Measurements from ENCODE around the gene HOXA10.

Gene HOXA10

DNA sequence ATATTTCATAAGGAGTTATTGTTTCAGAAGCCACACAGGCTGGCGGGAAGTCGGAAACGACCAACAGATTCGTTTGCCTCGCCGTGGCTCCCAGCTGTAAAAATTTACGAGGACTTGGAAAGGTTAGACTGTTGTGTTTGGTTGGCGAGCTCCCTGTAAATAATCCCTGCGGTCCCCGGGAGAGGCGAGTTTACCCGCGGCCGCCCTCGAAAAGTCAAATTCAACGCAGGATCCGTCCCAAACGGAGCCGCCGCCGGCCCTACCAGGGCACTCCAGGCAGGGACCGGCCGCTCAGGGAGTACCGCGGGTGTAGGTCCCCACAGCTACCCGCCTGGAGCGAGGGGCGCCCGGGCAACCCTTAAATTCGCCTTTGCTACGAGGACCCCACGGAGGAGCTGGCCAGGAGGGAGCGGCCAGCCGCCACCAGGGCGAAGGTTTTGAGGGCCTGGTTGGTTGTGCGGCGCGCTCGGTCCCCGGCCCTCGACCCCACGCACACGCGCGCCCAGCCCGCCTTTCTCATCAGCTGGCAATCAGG lies 8.1 kb downstream of the HOXA10 start:
- H3K9me3 ChIP-seq (ENCODE audit: control insufficient read depth, insufficient read depth, low read length): no peaks in the 10 kb centered on the region
- 0 out of 2 replicates have a peak, but pooled peaks cover 3% of the 10 kb centered on the region for H3K4me1 ChIP-seq (ENCODE audit: insufficient read depth, low read length)
- H3K9ac ChIP-seq (ENCODE audit: low read depth, low read length): no peak overlapping the region
- no peaks in the 10 kb centered on the region for H3K36me3 ChIP-seq (ENCODE audit: insufficient read depth, low read length)

GRCh38 chr7:27165089-27165995 lies 8.8 kb downstream of the HOXA10 start, which contains the start of gene HOXA9:
Gene HOXA9 (minus strand): TSS chr7:27165537. CDS start chr7:27165457, 80 bp downstream.
- Histone ChIP-seq H3K9ac (ENCODE audit: low read depth, low read length) (no peak within 1 kb of the TSS; the same call in 1 of the 2 replicates), H3K36me3 (ENCODE audit: insufficient read depth, low read length) (no peaks in the 10 kb centered on the region), H3K9me3 (ENCODE audit: control insufficient read depth, insufficient read depth, low read length) (no peaks in the 10 kb centered on the region), H3K4me1 (ENCODE audit: insufficient read depth, low read length) (0 out of 2 replicates have a peak, but pooled peaks cover 3% of the 10 kb centered on the region)

DNA sequence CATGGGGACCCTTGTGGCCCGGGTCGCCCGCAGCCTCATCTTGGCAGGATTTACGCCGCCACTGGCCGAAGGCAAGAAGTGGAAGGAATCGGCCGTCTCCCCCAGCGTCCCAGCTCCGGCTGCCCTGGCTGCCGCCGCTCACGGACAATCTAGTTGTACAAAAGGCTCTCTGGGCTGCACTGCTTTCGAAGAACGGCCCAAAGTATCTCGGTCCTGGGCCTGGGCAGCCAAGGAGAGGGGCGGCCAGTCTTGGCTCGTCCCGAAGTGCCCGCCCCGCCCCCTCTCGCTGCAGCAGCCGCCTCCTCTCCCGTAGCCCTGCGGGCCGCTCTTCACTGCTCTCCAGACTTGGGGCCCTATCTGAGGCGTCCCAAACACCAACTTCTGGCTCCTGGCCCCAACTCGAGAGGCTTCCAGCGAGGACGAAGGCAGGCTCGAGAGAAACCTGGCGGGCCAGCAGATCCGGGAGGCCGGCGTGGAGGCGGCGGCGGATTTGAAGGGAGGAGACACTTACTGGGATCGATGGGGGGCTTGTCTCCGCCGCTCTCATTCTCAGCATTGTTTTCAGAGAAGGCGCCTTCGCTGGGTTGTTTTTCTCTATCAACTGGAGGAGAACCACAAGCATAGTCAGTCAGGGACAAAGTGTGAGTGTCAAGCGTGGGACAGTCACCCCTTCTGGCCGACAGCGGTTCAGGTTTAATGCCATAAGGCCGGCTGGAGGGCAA lies 9.6 kb downstream of the HOXA10 start:
- no peak overlapping the region; the same call in 1 of the 2 replicates for H3K9ac ChIP-seq (ENCODE audit: low read depth, low read length)
- H3K4me1 ChIP-seq (ENCODE audit: insufficient read depth, low read length): 0 out of 2 replicates have a peak, but pooled peaks cover 3% of the 10 kb centered on the region

DNA sequence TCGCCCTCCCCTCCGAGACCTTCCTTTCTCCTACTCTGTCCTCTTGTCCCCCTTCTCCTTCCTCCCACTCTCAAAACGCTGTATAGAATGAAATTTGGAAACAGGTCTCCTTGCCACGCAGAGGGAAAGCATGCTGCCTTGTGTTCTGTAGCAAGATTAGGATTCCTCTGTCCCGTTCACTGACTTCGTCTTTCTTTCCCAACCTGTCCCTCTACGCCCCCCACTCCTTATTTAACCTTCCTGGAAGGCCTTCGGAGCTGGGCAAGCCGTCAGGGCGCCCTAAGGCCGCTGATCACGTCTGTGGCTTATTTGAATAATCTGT lies 10.1 kb downstream of the HOXA10 start:
- H3K36me3 ChIP-seq (ENCODE audit: insufficient read depth, low read length): no peaks in the 10 kb centered on the region
- 0 out of 2 replicates have a peak, but pooled peaks cover 3% of the 10 kb centered on the region for H3K4me1 ChIP-seq (ENCODE audit: insufficient read depth, low read length)
- H3K9me3 ChIP-seq (ENCODE audit: control insufficient read depth, insufficient read depth, low read length): no peaks in the 10 kb centered on the region
- no peak overlapping the region; the same call in 1 of the 2 replicates for H3K9ac ChIP-seq (ENCODE audit: low read depth, low read length)

More for the DNA sequence above, 9.6 kb downstream of the HOXA10 start:
- Histone ChIP-seq H3K9me3 (ENCODE audit: control insufficient read depth, insufficient read depth, low read length) (no peaks in the 10 kb centered on the region), H3K36me3 (ENCODE audit: insufficient read depth, low read length) (no peaks in the 10 kb centered on the region)

DNA sequence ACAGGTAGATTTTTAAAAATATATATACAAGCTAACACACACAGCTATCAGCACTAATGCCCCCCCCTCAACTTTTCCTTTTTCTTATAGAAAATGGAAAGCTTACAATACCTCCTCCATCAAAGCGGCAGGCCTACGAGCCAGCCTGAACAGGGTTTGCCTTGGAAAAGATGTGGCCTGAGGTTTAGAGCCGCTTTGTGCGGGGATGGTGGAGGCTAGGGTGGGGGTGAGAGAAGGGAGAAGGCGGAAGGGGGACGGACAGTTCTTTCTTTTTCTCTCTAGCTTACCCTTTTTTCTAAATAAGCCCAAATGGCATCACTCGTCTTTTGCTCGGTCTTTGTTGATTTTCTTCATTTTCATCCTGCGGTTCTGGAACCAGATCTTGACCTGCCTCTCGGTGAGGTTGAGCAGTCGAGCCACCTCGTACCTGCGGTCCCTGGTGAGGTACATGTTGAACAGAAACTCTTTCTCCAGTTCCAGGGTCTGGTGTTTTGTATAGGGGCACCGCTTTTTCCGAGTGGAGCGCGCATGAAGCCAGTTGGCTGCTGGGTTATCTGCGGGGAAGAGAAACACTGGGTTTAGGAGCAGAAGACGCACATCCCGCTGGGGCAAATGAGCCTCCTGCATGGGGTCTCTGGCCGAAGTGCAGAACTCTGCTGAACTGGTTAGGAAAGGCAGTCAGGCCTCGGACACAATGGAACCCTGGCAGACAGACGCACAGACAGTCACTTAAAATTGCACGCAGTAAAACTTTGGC lies 10.7 kb downstream of the HOXA10 start:
- Histone ChIP-seq H3K9ac (ENCODE audit: low read depth, low read length) (no peak overlapping the region), H3K9me3 (ENCODE audit: control insufficient read depth, insufficient read depth, low read length) (no peaks in the 10 kb centered on the region), H3K36me3 (ENCODE audit: insufficient read depth, low read length) (no peaks in the 10 kb centered on the region), H3K4me1 (ENCODE audit: insufficient read depth, low read length) (0 out of 2 replicates have a peak, but pooled peaks cover 3% of the 10 kb centered on the region)

DNA sequence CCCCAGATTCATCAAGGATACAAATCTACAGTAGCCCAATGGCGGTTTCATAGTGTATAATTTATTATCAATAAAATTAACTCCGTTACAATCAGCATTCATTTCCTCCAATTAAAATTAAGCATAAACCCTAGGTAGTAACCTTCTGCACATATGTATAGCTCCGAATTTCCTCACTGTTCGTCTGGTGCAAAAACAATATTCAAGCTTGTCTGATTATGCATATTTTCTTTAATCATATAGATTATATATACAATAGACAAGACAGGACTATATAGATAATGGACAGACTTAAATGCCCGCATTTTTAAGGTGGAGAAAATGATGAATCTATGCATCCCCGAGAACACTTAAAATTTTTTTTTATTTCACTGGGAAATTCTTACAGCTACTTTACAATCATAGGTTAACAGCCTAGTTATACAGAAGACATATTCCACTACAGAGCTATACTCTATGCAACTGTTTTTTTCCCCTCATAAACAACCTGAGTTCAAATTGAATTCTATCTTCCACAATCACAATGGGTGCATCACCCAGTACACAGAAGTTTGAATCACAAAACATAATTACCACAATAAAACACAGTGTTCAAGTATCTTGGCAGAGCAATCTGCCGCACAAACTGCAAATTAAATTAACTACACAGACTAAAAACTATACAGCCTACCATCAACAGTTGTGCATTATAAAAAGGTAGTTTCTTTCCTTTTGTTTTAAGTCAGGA lies 11.4 kb downstream of the HOXA10 start:
- Histone ChIP-seq H3K9ac (ENCODE audit: low read depth, low read length) (no peak overlapping the region), H3K9me3 (ENCODE audit: control insufficient read depth, insufficient read depth, low read length) (no peaks in the 10 kb centered on the region), H3K4me1 (ENCODE audit: insufficient read depth, low read length) (0 out of 2 replicates have a peak, but pooled peaks cover 3% of the 10 kb centered on the region), H3K36me3 (ENCODE audit: insufficient read depth, low read length) (no peaks in the 10 kb centered on the region)

DNA sequence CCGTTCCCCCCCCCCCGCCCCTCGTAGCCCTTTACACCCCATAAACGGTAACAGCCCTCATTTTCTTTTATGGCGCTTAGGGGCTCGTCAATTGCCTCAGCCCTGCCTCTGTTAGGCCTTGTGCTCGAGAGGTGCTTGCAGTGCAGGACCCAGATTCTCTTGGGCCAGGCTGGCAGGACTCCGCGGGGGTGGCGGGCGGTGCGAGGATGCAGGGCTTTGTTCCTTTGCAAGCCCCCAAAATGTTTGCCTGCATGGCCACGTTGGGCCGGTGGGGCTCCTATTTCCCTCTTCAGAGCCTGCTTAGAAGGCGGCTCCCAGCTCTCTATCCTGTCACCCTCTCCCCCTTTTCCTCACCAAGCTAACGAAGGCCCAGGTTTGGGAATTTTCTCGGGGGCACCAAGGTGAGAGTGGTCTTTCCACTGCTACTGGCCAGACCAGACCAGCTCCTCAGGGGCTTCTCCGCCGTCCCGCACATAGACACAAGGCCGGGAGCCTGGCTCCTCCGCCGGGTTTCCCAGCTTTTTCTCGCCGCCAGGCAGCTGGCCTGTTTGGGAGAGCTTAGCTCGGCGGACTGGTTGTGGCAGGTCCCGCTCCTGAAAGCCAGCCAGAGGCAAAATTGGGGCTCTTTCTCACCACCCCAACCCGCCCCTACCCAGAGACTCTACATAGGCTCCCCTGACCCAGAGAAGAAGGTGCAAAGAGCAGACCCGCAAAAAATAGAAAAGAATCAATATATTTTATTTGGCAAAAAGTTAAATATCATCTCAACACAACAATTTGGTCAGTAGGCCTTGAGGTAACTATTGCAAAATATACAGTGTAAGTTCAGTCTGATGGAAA lies 12.2 kb downstream of the HOXA10 start:
- Histone ChIP-seq H3K4me1 (ENCODE audit: insufficient read depth, low read length) (0 out of 2 replicates have a peak, but pooled peaks cover 3% of the 10 kb centered on the region), H3K36me3 (ENCODE audit: insufficient read depth, low read length) (no peaks in the 10 kb centered on the region), H3K9ac (ENCODE audit: low read depth, low read length) (no peak overlapping the region), H3K9me3 (ENCODE audit: control insufficient read depth, insufficient read depth, low read length) (no peaks in the 10 kb centered on the region)

- peaks cover 2% of the 10 kb centered on the region; the same call in 1 of the 2 replicates for H3K9me3 ChIP-seq (ENCODE audit: control insufficient read depth, insufficient read depth, low read length)
- H3K9ac ChIP-seq (ENCODE audit: low read depth, low read length): peak overlapping the region; percentile 61; the same call in 1 of the 2 replicates
- H3K4me1 ChIP-seq (ENCODE audit: insufficient read depth, low read length): no peaks in the 10 kb centered on the region
- no peaks in the 10 kb centered on the region for H3K36me3 ChIP-seq (ENCODE audit: insufficient read depth, low read length)
These were observed 12.9 kb downstream of the HOXA10 start for GRCh38 chr7:27161214-27161720.

DNA sequence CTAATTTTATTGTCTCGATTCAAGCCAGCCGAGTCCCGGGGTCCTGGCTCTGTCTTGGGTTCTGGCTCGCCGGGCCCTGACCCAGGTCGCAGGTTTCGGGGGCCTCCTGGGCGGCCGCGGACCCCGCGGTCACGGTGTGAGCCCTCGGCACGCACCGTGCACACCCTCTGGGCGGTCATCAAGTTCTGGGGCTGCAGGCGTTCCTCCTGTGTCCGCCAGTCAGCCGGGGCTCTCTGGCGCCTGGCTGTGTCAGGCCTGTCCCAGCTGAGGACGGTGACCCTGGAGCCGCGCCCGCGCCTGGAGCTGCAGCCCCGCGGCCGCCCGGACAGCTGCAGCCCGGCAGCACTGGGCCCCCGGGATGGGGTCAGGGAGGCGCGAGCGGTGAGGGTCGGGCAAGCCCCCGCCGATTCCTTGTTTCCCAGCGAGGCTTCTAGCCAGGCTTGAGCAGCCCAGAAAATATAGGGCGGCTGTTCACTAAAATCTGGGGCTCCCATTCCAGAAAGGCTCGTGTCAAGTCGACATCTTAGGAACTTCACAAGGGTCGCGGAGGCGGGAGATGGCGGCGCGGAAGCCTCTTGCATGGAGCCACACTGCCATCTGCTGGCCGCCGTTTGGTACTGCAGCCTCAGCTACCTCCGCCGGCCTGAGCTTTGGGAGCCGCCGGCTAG lies 13.4 kb downstream of the HOXA10 start:
- H3K9me3 ChIP-seq (ENCODE audit: control insufficient read depth, insufficient read depth, low read length): peaks cover 3% of the 10 kb centered on the region; the same call in 1 of the 2 replicates
- no peaks in the 10 kb centered on the region for H3K4me1 ChIP-seq (ENCODE audit: insufficient read depth, low read length)
- H3K36me3 ChIP-seq (ENCODE audit: insufficient read depth, low read length): no peaks in the 10 kb centered on the region
- H3K9ac ChIP-seq (ENCODE audit: low read depth, low read length): peak overlapping the region; percentile 61; the same call in 1 of the 2 replicates

GRCh38 chr7:27160145-27160545 lies 14.0 kb downstream of the HOXA10 start:
- Histone ChIP-seq H3K9me3 (ENCODE audit: control insufficient read depth, insufficient read depth, low read length) (peaks cover 3% of the 10 kb centered on the region; the same call in 1 of the 2 replicates), H3K9ac (ENCODE audit: low read depth, low read length) (peak overlapping the region; percentile 61; the same call in 1 of the 2 replicates), H3K36me3 (ENCODE audit: insufficient read depth, low read length) (no peaks in the 10 kb centered on the region), H3K4me1 (ENCODE audit: insufficient read depth, low read length) (no peaks in the 10 kb centered on the region)

DNA sequence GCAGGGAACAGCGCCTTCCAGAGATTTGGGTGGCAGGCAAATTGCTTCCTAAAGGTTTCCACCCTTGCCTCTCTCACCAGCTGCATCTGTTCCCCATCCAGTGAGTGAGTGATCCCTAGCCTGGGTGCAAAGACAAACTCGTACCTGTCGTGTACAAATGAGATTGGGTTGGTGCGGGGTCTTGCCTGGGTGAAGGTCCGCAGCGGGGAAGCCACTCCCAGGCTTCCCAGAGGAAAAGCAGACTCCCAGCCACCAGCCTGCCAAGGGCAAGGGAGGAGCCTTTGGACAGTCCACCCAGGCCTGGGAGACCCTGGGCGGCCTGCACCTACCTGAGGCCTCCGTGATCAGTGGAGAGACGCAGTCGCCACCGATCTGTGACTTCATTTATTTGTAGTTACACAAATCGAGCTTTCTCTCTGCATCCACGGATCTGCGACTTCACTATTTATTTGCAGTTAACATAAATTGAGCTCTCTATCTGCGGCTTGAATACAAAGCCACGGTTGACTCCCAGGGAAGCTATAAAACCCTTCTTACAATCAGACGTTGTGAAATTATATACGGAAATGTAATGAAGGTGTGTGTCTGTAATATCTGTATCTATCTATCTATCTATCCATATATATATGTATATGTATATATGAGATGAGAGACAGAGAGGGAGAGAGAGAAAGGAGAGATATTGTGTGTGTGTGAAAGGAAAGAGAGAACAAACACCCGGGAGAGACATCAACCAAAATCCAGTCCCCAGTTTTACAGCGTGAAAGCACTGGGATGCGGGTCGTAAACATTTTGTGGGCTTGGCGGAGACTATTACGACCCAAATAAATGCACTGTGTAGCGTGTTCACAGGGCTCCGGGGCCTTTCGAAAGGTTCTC lies 14.6 kb downstream of the HOXA10 start:
- Histone ChIP-seq H3K9me3 (ENCODE audit: control insufficient read depth, insufficient read depth, low read length) (peaks cover 3% of the 10 kb centered on the region; the same call in 1 of the 2 replicates), H3K36me3 (ENCODE audit: insufficient read depth, low read length) (no peaks in the 10 kb centered on the region), H3K4me1 (ENCODE audit: insufficient read depth, low read length) (no peaks in the 10 kb centered on the region), H3K9ac (ENCODE audit: low read depth, low read length) (no peak overlapping the region)

All from ES-I3 (cell line).